ENCODE measurements around the gene TNFRSF21.
A peak's percentile ranks its signal among the peaks of the same experiment; 100 is the strongest.
"Not testable (repeated sequence)": the region's sequence is repeated elsewhere in the genome, so short reads cannot be mapped to it uniquely, and the experiment has no call there.

TNFRSF21 gene

DNA sequence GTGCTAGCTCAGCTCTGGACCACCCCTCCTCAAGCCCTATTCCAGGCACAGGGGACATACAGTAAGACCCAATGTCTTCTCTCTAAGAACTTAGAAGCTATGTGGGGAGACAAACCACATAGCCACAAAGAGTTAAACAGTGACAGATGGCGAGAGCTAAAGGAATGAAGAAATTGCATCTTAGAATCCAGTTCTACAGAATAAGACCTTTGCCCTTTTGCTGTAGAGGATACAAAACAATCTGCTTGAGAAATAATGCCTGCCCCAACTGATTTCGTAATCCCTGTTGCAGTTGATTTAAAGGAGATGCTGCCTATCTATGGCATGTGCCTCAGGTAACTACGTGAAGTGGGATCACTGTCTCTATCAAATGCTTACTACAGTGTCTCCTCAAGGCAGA, 31.2 kb downstream of the TNFRSF21 start:
- DNase-seq: no peak

DNA sequence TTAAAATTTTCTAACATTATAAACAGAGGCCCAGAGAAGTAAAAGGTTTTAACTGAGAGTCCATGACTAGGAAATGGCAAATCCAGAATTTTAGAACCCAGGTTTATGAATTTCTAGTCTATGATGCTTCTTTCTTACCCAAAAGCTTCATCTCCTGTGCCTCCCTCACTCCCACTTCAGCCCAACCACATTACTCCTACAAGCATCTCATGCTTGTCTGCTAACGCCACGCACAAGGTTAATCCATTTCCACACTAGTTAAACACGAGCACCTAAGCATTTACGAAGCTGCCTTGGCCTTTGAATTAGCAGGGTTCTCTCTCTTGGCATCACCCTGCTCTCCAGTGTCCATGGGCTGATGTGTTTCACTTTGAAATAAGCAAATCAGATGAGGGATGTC, 32.0 kb downstream of the TNFRSF21 start:
- DNase-seq: no peak

- no peak for DNase-seq
Observed at GRCh38 chr6:47276377-47276776, 33.3 kb downstream of the TNFRSF21 start.

DNA sequence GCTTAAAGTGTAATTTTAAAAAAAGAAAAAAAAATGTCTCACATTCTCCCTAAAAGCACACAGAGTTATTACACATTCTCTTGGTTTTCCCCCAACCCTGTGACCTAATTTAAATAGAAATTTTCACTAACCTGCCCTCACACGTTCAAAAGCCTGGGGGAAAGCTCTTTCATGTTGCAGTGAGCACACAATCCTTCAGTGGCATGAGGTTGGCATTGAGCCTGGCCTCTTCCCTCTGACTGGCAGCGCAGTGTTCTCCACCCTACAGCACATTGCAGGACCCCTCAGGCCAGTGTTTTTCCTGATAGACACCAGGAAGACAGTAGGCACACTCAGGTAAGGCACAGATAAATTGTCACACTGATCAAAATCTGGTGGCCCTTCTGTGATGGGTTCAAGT, 34.1 kb downstream of the TNFRSF21 start:
- DNase-seq: no peak

DNA sequence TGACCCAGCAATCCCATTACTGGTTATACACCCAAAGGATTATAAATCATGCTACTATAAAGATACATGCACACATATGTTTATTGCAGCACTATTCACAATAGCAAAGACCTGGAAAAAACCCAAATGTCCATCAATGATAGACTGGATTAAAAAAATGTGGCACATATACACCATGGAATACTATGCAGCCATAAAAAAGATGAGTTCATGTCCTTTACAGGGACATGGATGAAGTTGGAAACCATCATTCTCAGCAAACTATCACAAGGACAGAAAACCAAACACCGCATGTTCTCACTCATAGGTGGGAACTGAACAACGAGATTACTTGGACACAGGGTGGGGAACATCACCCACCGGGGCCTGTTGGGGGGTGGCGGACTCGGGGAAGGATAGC, 34.6 kb downstream of the TNFRSF21 start:
- DNase-seq: not testable (repeated sequence)

- DNase-seq: no peak
Observed at GRCh38 chr6:47268572-47269187, 41.0 kb downstream of the TNFRSF21 start.

- DNase-seq: no peak
Observed at GRCh38 chr6:47267301-47267700, 42.4 kb downstream of the TNFRSF21 start.

DNA sequence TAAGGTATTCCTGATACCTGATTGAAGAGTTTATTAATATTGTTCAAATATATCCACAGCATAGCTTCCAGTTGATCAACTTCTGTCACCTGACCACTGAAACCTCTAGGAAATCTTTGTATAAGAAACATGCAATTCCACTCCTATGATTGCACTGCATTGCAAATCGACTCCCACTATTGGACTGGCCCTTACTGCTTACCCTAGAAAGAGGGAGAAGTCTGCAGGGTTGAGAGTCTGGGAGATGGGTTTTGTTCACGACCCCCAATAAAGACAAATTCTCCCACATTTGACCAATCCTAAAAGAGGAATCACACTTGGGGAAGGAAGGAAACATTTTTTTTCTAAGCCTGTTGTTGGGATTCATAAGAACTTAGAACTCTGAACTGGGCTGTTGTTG, 43.7 kb downstream of the TNFRSF21 start:
- no peak for DNase-seq

GRCh38 chr6:47264775-47265184, 44.9 kb downstream of the TNFRSF21 start:
- DNase-seq: no peak

DNA sequence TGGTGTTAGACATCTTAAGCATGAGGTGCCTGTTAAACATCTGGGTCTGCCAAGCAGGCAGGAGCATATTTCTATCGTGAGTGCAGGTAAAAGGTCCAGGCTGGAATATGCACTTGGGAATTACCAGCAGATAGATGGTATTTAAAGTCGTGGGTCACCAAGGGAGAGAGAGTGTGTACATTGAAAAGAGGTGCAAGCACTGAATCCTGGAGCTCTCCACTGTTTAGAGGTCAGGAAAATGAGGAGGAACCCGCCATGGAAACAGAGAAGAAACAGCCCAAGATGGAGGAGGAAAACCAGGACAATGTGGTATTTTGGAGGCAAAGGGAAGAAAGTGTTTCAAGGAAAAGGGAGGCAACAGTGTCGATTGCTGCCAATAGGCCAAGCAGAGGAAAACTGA, 46.4 kb downstream of the TNFRSF21 start:
- no peak for DNase-seq

GRCh38 chr6:47262231-47262630, 47.5 kb downstream of the TNFRSF21 start:
- no peak for DNase-seq

GRCh38 chr6:47261191-47261590, 48.5 kb downstream of the TNFRSF21 start:
- no peak for DNase-seq

DNA sequence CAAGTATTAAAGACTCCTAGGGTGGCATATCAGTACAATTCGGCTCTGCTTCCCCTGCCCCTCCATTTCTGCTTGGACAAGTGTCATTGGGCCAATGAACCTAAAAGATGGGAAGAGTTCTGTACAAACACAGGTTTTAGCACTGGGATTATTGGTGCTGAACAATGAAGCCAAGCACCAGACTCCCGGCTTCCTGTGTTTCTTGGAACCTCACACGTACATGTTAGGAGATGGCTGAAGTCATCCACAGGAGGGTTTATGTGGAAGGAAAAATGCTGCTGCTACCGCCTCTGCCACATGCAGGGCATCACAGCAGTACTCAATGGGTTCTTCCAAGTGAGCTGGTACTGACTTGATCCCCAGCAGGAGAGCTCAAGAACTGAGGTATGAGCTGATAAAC, 49.7 kb downstream of the TNFRSF21 start:
- no peak for DNase-seq

DNA sequence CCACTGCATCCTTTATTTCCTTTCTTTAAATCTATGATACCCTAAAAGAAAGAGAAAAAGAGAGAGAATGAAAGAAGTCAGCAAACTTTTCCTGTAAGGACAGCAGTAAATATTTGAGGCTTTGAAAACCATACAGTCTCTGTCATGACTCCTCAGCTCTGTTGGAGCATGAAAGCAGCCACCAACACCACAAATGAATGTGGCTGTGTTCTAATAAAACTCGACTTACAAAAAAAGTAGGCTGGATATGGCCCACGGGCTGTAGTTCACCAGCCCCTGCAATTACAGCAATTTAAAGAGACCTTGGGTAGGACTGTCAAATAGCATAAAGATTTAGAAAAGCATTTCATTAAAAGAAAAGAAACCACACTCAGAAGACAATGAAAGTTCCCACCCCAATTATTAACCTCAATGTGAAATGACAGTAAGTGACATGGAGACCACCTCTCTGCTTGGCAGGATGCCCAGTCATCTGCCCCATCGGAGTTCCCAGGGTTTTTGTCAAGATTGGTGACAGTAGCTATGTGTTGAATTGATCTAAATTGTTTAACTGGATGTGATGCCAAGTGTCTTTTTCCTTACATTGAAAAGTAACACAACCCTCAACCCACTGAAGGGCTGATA, 50.9 kb downstream of the TNFRSF21 start:
- no peak for DNase-seq

- DNase-seq: no peak
Observed at GRCh38 chr6:47256981-47257730, 52.5 kb downstream of the TNFRSF21 start.

GRCh38 chr6:47256361-47256760, 53.3 kb downstream of the TNFRSF21 start:
- no peak for DNase-seq

- DNase-seq: no peak
Observed at GRCh38 chr6:47254906-47255305, 54.8 kb downstream of the TNFRSF21 start.

- no peak for DNase-seq
Observed at GRCh38 chr6:47254051-47254450, 55.7 kb downstream of the TNFRSF21 start.

- DNase-seq: no peak
Observed at GRCh38 chr6:47253136-47253535, 56.6 kb downstream of the TNFRSF21 start.

DNA sequence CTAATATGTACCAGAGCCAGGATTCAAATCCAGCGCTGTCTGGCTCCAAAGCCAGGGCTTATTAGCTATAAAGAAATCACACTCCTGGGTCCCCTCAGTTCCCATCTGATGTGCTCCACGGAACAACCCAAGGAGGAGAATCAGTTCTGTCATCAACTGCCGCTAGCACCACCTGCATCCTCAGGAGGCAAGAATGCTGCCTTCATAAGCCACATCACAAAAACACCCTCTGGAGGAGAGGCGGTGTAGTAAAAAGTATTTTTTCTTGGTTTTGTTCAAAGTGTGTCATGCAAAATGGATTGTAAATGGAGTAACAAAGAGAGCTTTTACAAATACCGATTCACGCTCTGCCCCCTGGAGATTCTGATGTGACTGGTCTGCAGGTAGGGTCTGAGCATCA, 57.1 kb downstream of the TNFRSF21 start:
- no peak for DNase-seq

DNA sequence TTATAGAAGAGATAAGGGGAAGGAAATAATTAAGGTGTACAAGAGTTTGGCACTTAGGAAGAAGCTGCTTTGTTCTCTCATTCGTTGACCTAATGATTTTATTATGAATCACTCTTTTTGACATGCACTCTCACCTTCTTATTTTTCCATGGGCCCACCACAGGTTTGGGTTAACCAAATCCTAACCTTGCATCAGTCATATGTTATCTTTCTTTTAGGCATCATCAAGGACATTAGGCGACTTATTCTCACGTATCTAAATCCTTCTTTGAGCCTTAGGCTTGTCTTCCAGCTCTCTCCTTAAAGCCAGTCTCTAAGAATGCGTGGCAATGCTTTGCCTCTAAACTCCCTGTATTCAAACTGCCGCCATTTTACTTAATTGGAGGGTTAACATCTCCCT, 58.3 kb downstream of the TNFRSF21 start:
- DNase-seq: no peak

DNA sequence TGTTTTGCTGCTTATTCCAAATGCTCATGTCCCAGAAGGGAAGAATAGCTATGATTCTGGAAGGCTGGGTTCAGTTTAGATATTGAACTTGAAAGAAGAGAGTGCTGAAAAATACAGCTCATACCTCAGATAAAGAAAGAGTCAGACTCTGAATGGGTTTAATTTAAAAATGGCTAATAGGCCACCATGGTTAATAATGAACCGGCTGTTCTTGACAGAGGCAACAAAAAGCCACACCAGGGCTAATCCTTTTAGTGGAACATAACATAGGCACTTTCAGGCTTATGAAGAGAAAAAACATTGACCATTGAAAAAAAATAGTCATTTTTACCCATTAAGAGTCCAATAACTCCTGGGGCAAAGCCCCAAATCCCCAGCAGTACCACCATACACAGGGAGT, 59.4 kb downstream of the TNFRSF21 start:
- no peak for DNase-seq

GRCh38 chr6:47248446-47248845, 61.3 kb downstream of the TNFRSF21 start:
- DNase-seq: no peak

DNA sequence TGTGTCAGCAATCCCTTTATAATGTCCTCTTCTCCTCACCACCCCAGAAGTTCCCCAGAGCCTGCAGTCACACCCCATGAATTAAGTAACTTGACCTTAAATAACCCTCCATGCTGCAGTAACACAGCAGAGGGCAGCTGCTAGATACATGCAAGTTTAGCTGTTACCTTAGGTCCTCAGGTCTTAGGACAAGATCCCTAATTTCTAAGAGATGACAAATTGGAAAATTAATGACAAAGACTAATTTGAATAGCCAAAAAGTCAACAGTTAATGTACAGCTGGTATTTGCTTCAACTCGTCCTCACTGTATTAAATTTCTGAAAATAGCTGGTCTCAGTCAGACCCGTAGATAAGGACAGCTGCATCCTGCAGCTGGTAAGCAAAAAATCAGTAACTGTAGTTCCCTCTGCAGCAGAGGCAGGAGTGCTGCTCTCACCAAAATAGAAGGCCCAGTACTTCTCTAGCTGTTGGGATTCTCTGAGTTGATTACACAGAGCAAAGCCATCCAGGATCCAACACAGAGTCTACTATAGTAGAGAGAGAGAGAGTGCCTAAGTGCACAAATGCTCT, 62.4 kb downstream of the TNFRSF21 start:
- DNase-seq: peak; percentile 56
